Caco-2 (cell line): Measurements from ENCODE around the gene NOL3. TPM values are rescaled to one million over a fixed set of nuclear protein-coding genes. Genes with fewer than 3 reads are reported as not detected.

Source experiments
- BruUV-seq: library from RNA; stranded (reverse); fragments of 400-500 nt; replicated peaks from 2 replicates; lab custom pipeline; 2021; lab: Mats Ljungman, UMichigan
- CTCF ChIA-PET: fragments of 300-600 bp; sonication (Branson Sonifier 250); formaldehyde crosslinking; loops from one replicate; lab custom pipeline; 2022; ENCODE audit warnings: antibody characterized with exemption; lab: Charles Lee
- POLR2A ChIA-PET: fragments of 300-600 bp; sonication (Branson Sonifier 250); formaldehyde crosslinking; loops from one replicate; lab custom pipeline; 2022; ENCODE audit warnings: antibody characterized with exemption; lab: Charles Lee
- DNase-seq, 2 experiments: peaks; one replicate each; pipeline versions ENCODE4 v3.0.0 to v3.0.0-alpha.2; 2020 to 2022
- H3K27me3 ChIP-seq: replicated peaks from 2 replicates; pipeline ENCODE4 v1.6.0; 2011; ENCODE audit warnings: low read length; ENCODE audit not compliant: control insufficient read depth, insufficient read depth
- H3K36me3 ChIP-seq: 2 replicates; pipeline ENCODE4 v1.5.1; 2011; ENCODE audit warnings: low read length; ENCODE audit not compliant: control insufficient read depth, insufficient read depth
- H3K4me1 ChIP-seq: fragments of 250-450 bp; sonication (Bioruptor Pico); 2 replicates; pipeline ENCODE4 v1.5.1; 2020; ENCODE audit warnings: mild to moderate bottlenecking
- H3K4me3 ChIP-seq: 2 replicates; pipeline ENCODE4 v1.5.1; 2011; ENCODE audit warnings: low read depth, mild to moderate bottlenecking, control low read depth, low read length
- H3K9me3 ChIP-seq: fragments of 250-450 bp; sonication (Bioruptor Pico); 2 replicates; pipeline ENCODE4 v1.5.1; 2020; ENCODE audit warnings: mild to moderate bottlenecking, moderate library complexity
- H3K27ac Mint-ChIP-seq: one replicate; pipeline ENCODE4 v1.8.0; 2022; ENCODE audit warnings: mixed read lengths; ENCODE audit not compliant: unreplicated experiment
- H3K27me3 Mint-ChIP-seq: one replicate; pipeline ENCODE4 v1.8.0; 2022; ENCODE audit warnings: mixed read lengths; ENCODE audit not compliant: insufficient read depth, unreplicated experiment
- H3K36me3 Mint-ChIP-seq: one replicate; pipeline ENCODE4 v1.8.0; 2022; ENCODE audit warnings: mild to moderate bottlenecking, mixed read lengths; ENCODE audit not compliant: insufficient read depth, unreplicated experiment
- H3K4me1 Mint-ChIP-seq: one replicate; pipeline ENCODE4 v1.8.0; 2022; ENCODE audit warnings: low read depth, mixed read lengths; ENCODE audit not compliant: unreplicated experiment
- H3K4me3 Mint-ChIP-seq: one replicate; pipeline ENCODE4 v1.8.0; 2022; ENCODE audit warnings: mild to moderate bottlenecking, moderate library complexity, mixed read lengths; ENCODE audit not compliant: unreplicated experiment
- H3K9me3 Mint-ChIP-seq: one replicate; pipeline ENCODE4 v1.8.0; 2022; ENCODE audit warnings: mixed read lengths; ENCODE audit not compliant: unreplicated experiment
- intact Hi-C: fragments of 100-400 bp; cut with micrococcal nuclease; formaldehyde crosslinking; loops from one replicate; pipeline ENCODE4 v1.10.0; 2022; ENCODE audit not compliant: unreplicated experiment
- total RNA-seq: library from RNA; stranded (reverse); gene quantifications from 2 replicates; pipeline ENCODE4 v1.2.3, GENCODE V29; 2022
- TF ChIP-seq, protein P1 (sequence below), 2 experiments: fragments of 200-600 bp in 1 of 2; IDR thresholded peaks; 1 replicate in 1 of 2; 2 replicates in 1 of 2; pipeline versions ENCODE4 v1.5.1 to v1.8.0; 2011 to 2022; ENCODE audit warnings: antibody characterized with exemption in 1 of 2, control low read depth in 1 of 2, inconsistent platforms in 1 of 2, low read depth in 1 of 2, low read length in 1 of 2, mild to moderate bottlenecking in 1 of 2, moderate library complexity in 1 of 2; ENCODE audit not compliant: insufficient read depth in 1 of 2, severe bottlenecking in 1 of 2, unreplicated experiment in 1 of 2

Gene NOL3
- total RNA-seq, 1 experiment from 2014 or later = 17.4 TPM

DNA sequence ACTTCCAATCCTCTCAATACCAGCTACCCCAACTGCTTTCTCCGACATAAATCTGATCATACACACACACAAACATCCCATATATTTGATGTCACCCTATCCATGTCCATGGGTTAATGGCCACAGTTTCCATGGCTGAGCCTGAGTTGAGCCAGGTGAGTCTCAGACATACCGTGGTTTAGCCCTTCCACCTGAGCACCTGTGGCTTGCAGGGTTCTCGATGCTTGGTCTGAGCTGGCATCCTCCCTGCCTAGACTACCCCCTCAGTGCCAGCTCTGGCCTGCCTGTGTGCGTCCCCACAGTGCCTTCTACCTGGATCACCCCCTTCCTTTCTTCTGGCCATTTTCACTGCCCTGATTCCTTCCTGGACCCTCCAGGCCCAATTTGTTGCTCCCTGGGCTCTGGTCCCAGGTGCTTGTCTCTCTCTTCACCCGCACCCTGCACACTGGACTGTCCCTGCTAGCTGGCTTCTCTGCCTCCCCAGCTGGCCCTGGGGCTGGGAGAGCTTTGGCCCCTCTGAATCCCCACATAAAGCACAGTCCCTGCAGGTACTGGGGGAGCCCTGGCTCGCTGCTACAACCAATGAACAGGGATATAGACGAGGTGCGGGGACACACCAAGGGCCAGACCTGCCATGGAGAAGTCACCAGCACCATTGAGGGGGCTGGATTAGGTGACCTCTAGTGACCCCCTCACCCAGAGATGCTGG, 35.9 kb downstream of the NOL3 start:
- Histone ChIP-seq H3K4me3 (no peak overlapping the region), H3K36me3 (peaks cover 3% of the 10 kb centered on the region; the same call in 1 of the 2 replicates), H3K9me3 (no peaks in the 10 kb centered on the region), H3K27me3 (no peaks in the 10 kb centered on the region), H3K4me1 (peaks cover 12% of the 10 kb centered on the region; the same call in 1 of the 2 replicates)
- BruUV-seq = no TSS peak
- Mint-ChIP-seq H3K36me3 (peaks cover 40% of the 10 kb centered on the region), H3K9me3 (no peaks in the 10 kb centered on the region), H3K27me3 (no peaks in the 10 kb centered on the region), H3K4me1 (peaks cover 8% of the 10 kb centered on the region), H3K4me3 (no peak overlapping the region), H3K27ac (peak overlapping the region; percentile 9)
- TF ChIP-seq, protein P1, sequence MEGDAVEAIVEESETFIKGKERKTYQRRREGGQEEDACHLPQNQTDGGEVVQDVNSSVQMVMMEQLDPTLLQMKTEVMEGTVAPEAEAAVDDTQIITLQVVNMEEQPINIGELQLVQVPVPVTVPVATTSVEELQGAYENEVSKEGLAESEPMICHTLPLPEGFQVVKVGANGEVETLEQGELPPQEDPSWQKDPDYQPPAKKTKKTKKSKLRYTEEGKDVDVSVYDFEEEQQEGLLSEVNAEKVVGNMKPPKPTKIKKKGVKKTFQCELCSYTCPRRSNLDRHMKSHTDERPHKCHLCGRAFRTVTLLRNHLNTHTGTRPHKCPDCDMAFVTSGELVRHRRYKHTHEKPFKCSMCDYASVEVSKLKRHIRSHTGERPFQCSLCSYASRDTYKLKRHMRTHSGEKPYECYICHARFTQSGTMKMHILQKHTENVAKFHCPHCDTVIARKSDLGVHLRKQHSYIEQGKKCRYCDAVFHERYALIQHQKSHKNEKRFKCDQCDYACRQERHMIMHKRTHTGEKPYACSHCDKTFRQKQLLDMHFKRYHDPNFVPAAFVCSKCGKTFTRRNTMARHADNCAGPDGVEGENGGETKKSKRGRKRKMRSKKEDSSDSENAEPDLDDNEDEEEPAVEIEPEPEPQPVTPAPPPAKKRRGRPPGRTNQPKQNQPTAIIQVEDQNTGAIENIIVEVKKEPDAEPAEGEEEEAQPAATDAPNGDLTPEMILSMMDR (IDR thresholded peaks at IDR 0.05; ENCODE audit: insufficient read depth in 1 of 2, low read depth in 1 of 2, low read length in 1 of 2, severe bottlenecking in 1 of 2, unreplicated experiment in 1 of 2) = no peak
- DNase-seq = no peak
- intact Hi-C loops = no loop called here
- POLR2A ChIA-PET = no interaction called here
- CTCF ChIA-PET = interaction anchor here (0.5 kb wide), 1 partner anchor 40 kb away, joined by 5 read pairs; no protein-coding TSS in a partner anchor

- Mint-ChIP-seq H3K4me1 (peaks cover 8% of the 10 kb centered on the region), H3K4me3 (no peak overlapping the region), H3K27ac (peak overlapping the region; percentile 9), H3K9me3 (no peaks in the 10 kb centered on the region), H3K36me3 (peaks cover 38% of the 10 kb centered on the region), H3K27me3 (no peaks in the 10 kb centered on the region)
- Histone ChIP-seq H3K4me1 (peaks cover 12% of the 10 kb centered on the region; the same call in 1 of the 2 replicates), H3K4me3 (no peak overlapping the region), H3K9me3 (no peaks in the 10 kb centered on the region), H3K36me3 (no peaks in the 10 kb centered on the region; the same call in 1 of the 2 replicates), H3K27me3 (no peaks in the 10 kb centered on the region)
- no TSS peak for BruUV-seq
- POLR2A ChIA-PET = no interaction called here
- TF ChIP-seq, protein P1 (IDR thresholded peaks at IDR 0.05; ENCODE audit: insufficient read depth in 1 of 2, low read depth in 1 of 2, low read length in 1 of 2, severe bottlenecking in 1 of 2, unreplicated experiment in 1 of 2) = no peak
- DNase-seq = no peak
- CTCF ChIA-PET = interaction anchor here (0.5 kb wide), 1 partner anchor 40 kb away, joined by 5 read pairs; no protein-coding TSS in a partner anchor
- intact Hi-C loops = no loop called here
Observed at GRCh38 chr16:67206838-67207248, 36.5 kb downstream of the NOL3 start.

DNA sequence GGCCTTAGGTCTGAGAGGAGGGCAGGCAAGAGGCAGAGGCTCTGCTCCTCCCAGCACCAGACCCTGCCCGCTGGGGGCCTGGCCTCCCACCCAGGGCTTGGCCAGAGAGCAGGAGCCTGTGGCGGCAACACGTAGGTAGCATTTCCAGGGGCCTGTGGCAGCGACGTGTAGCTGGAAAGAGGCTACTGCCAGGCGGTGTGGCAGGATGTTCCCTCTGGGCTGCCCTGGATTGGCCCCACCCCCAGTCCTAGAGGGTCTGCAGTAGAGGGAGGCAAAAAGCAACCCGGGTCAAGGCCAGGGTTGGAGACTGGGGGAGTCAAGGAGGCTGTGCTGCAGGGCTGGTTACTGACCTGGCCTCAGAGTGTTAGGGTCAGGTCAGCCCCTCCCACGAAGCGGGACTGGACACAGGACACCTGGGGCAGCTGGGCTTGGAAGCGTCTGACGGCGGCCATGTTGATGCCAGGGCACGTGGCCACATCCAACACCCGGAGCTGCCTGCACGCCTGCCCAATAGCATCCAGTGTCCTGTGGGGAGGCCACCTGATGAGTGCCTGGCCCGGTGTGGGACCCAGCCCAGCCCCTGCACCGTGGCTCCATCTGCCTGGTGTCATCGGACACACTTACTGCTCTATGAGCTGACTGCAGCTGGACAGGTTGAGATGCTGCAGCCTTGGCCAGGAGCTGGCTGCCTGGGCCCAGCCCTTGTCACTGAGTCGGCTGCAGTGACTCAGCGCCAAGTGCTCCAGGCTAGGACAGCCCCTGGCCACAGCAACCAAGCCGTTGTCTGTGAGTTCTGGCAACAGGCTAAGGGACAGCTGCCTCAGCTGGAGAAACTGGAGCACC, 37.1 kb downstream of the NOL3 start:
- H3K9me3 Mint-ChIP-seq = no peaks in the 10 kb centered on the region
- H3K4me1 Mint-ChIP-seq = peaks cover 8% of the 10 kb centered on the region
- no peak overlapping the region for H3K4me3 ChIP-seq
- CTCF ChIA-PET = interaction anchor here (2.6 kb wide), 1 partner anchor 9 kb away, joined by 9 read pairs; the partner anchor contains the start of gene ELMO3
- H3K4me1 ChIP-seq = peaks cover 12% of the 10 kb centered on the region; the same call in 1 of the 2 replicates
- no peaks in the 10 kb centered on the region for H3K27me3 Mint-ChIP-seq
- no peaks in the 10 kb centered on the region; the same call in 1 of the 2 replicates for H3K36me3 ChIP-seq
- H3K9me3 ChIP-seq = no peaks in the 10 kb centered on the region
- no TSS peak for BruUV-seq
- H3K27ac Mint-ChIP-seq = peak overlapping the region; percentile 9
- TF ChIP-seq, protein P1 (IDR thresholded peaks at IDR 0.05; ENCODE audit: insufficient read depth in 1 of 2, low read depth in 1 of 2, low read length in 1 of 2, severe bottlenecking in 1 of 2, unreplicated experiment in 1 of 2) = no peak
- DNase-seq = no peak
- intact Hi-C loops = no loop called here
- POLR2A ChIA-PET = interaction anchor here (1.4 kb wide), 1 partner anchor 19 kb away, joined by 3 read pairs; the partner anchor contains the start of gene TMEM208
- peaks cover 31% of the 10 kb centered on the region for H3K36me3 Mint-ChIP-seq
- no peak overlapping the region for H3K4me3 Mint-ChIP-seq
- no peaks in the 10 kb centered on the region for H3K27me3 ChIP-seq
